Astrocyte of the spinal cord (primary cell): ENCODE measurements around the gene ARHGAP28.

Experiments
- DNase-seq: peaks from one replicate; pipeline ENCODE4 v3.0.0; 2011; ENCODE audit warnings: low read depth, low spot score
- H3K4me3 ChIP-seq: 2 replicates; pipeline ENCODE4 v1.5.1; 2011; ENCODE audit warnings: low read depth, mild to moderate bottlenecking, low read length, moderate library complexity
- CTCF ChIP-seq: IDR thresholded peaks from 2 replicates; pipeline ENCODE4 v1.5.1; 2012; ENCODE audit warnings: low read depth, mild to moderate bottlenecking, low read length, inconsistent platforms
- in situ Hi-C: cut with HindIII; loops from 2 replicates; pipeline ENCODE4 v1.10.0; 2017; ENCODE audit warnings: low sequenced_read_pairs

ARHGAP28 gene

GRCh38 chr18:6943143-6943542, 213.6 kb downstream of the ARHGAP28 start:
- no peak for DNase-seq
- in situ Hi-C loops: no loop called here
- TF ChIP-seq CTCF: no peak
- H3K4me3 ChIP-seq: no peak overlapping the region

- in situ Hi-C loops: no loop called here
- no peak for TF ChIP-seq CTCF
Measured at GRCh38 chr18:6947338-6948030, 218.0 kb downstream of the ARHGAP28 start.

GRCh38 chr18:6948281-6949055, 219.0 kb downstream of the ARHGAP28 start:
- no peak for DNase-seq
- no peak overlapping the region for H3K4me3 ChIP-seq
- in situ Hi-C loops: no loop called here
- TF ChIP-seq CTCF: no peak

More at GRCh38 chr18:6947338-6948030, 218.0 kb downstream of the ARHGAP28 start:
- no peak for DNase-seq
- no peak overlapping the region for H3K4me3 ChIP-seq

- in situ Hi-C loops: no loop called here
- no peak for TF ChIP-seq CTCF
- no peak for DNase-seq
- H3K4me3 ChIP-seq: no peak overlapping the region
Measured at GRCh38 chr18:6949800-6950586, 220.5 kb downstream of the ARHGAP28 start.

- in situ Hi-C loops: no loop called here
- TF ChIP-seq CTCF: no peak
- DNase-seq: no peak
- no peak overlapping the region for H3K4me3 ChIP-seq
Measured at GRCh38 chr18:6950641-6951040, 221.1 kb downstream of the ARHGAP28 start.

- in situ Hi-C loops: no loop called here
- no peak for DNase-seq
- H3K4me3 ChIP-seq: no peak overlapping the region
- no peak for TF ChIP-seq CTCF
Measured at GRCh38 chr18:6951336-6952090, 222.0 kb downstream of the ARHGAP28 start.
